Liver (tissue), 9 donors: Measurements from ENCODE around the gene LAGE3. TPM values are rescaled to one million over a fixed set of nuclear protein-coding genes. Genes with fewer than 3 reads are reported as not detected.
A peak's percentile ranks its signal among the peaks of the same experiment; 100 is the strongest.

ENCODE experiments used
- DNase-seq: peaks from one replicate; pipeline ENCODE4 v3.0.0-alpha.2; 2017; ENCODE audit warnings: low spot score
- H3K27ac ChIP-seq, 2 donors: one replicate each; pipeline ENCODE4 v1.7.0; 2013; ENCODE audit warnings: inconsistent platforms in 2 of 2, low read length in 2 of 2, control low read depth in 1 of 2, low read depth in 1 of 2, mild to moderate bottlenecking in 1 of 2
- H3K27me3 ChIP-seq, 4 donors: one replicate each; pipeline versions ENCODE4 v1.6.1 to v1.7.0; 2013; ENCODE audit warnings: low read length in 3 of 4, inconsistent platforms in 1 of 4, mild to moderate bottlenecking in 1 of 4, moderate library complexity in 1 of 4; ENCODE audit not compliant: control insufficient read depth in 4 of 4, insufficient read depth in 4 of 4
- H3K36me3 ChIP-seq, 4 donors: one replicate each; pipeline versions ENCODE4 v1.6.1 to v1.7.0; 2013; ENCODE audit warnings: low read length in 3 of 4, mild to moderate bottlenecking in 3 of 4, low read depth in 1 of 4, moderate library complexity in 1 of 4; ENCODE audit not compliant: control insufficient read depth in 4 of 4, insufficient read depth in 3 of 4
- H3K4me1 ChIP-seq, 4 donors: one replicate each; pipeline versions ENCODE4 v1.6.1 to v1.7.0; 2013; ENCODE audit warnings: low read length in 3 of 4, mild to moderate bottlenecking in 3 of 4, moderate library complexity in 1 of 4; ENCODE audit not compliant: control insufficient read depth in 4 of 4, insufficient read depth in 4 of 4
- H3K4me3 ChIP-seq, 3 donors: one replicate each; pipeline versions ENCODE4 v1.6.1 to v1.7.0; 2013; ENCODE audit warnings: low read length in 3 of 3, control low read depth in 1 of 3, low read depth in 1 of 3, mild to moderate bottlenecking in 1 of 3
- H3K9ac ChIP-seq, 2 donors: one replicate each; pipeline ENCODE4 v1.7.0; 2013; ENCODE audit warnings: low read length in 2 of 2, mild to moderate bottlenecking in 2 of 2, moderate library complexity in 2 of 2, control low read depth in 1 of 2, low read depth in 1 of 2
- H3K9me3 ChIP-seq, 4 donors: one replicate each; pipeline versions ENCODE4 v1.6.1 to v1.7.0; 2013; ENCODE audit warnings: low read length in 3 of 4; ENCODE audit not compliant: control insufficient read depth in 4 of 4
- EGR1 ChIP-seq, 2 donors: IDR thresholded peaks; 2 replicates each; pipeline ENCODE4 v1.6.1; 2016 to 2018; ENCODE audit warnings: antibody characterized with exemption in 2 of 2, low read depth in 2 of 2
- FOXA2 ChIP-seq: IDR thresholded peaks from 2 replicates; pipeline ENCODE4 v1.6.1; 2016; ENCODE audit warnings: antibody characterized with exemption
- GABPA ChIP-seq, 2 donors: IDR thresholded peaks in 1 of 2; conservative IDR thresholded peaks in 1 of 2; 2 replicates each; pipeline ENCODE4 v1.6.1; 2016; ENCODE audit warnings: antibody characterized with exemption in 2 of 2, mild to moderate bottlenecking in 1 of 2, moderate library complexity in 1 of 2
- HNF4A ChIP-seq, 2 donors: conservative IDR thresholded peaks; 2 replicates each; pipeline ENCODE4 v1.6.1; 2016; ENCODE audit warnings: antibody characterized with exemption in 2 of 2, mild to moderate bottlenecking in 2 of 2
- HNF4G ChIP-seq: IDR thresholded peaks from 2 replicates; pipeline ENCODE4 v1.6.1; 2016; ENCODE audit warnings: antibody characterized with exemption
- JUND ChIP-seq, 2 donors: IDR thresholded peaks; 2 replicates each; pipeline ENCODE4 v1.6.1; 2016; ENCODE audit warnings: antibody characterized with exemption in 2 of 2
- NR2F2 ChIP-seq: IDR thresholded peaks from 2 replicates; pipeline ENCODE4 v1.6.1; 2016; ENCODE audit warnings: antibody characterized with exemption
- RAD21 ChIP-seq, 2 donors: IDR thresholded peaks; 2 replicates each; pipeline ENCODE4 v1.6.1; 2016; ENCODE audit warnings: antibody characterized with exemption in 2 of 2, mild to moderate bottlenecking in 2 of 2
- RXRA ChIP-seq, 2 donors: IDR thresholded peaks; 2 replicates each; pipeline ENCODE4 v1.6.1; 2017 to 2018; ENCODE audit warnings: antibody characterized with exemption in 2 of 2, mild to moderate bottlenecking in 1 of 2
- TAF1 ChIP-seq: conservative IDR thresholded peaks from 2 replicates; pipeline ENCODE4 v1.6.1; 2016; ENCODE audit warnings: antibody characterized with exemption, mild to moderate bottlenecking
- WGBS: extraction: QIAGEN DNeasy Blood & Tissue Kit; methylation state at CpG from one replicate; pipeline ENCODE4 v1.1.7; 2013; 5-methylcytosine and 5-hydroxymethylcytosine counted together
- polyA plus RNA-seq, 2 donors: library from polyadenylated mRNA; stranded (reverse) in 1 of 2; unstranded in 1 of 2; fragments of 200-250 nt in 1 of 2; fragments of >200 nt in 1 of 2; fragmentation: Nextera tagmentation in 1 of 2; extraction: Ambion mirVana in 1 of 2; gene quantifications; one replicate each; pipeline versions ENCODE4 v1.2.1 to v1.2.3, GENCODE V29; 2013 to 2015
- total RNA-seq, 2 donors: library from RNA; depleted of rRNA; stranded (reverse); fragments of >200 nt; gene quantifications; one replicate each; pipeline ENCODE4 v1.2.3, GENCODE V29; 2014
- TF ChIP-seq, protein P1 (sequence below): IDR thresholded peaks from 2 replicates; pipeline ENCODE4 v1.6.1; 2016; ENCODE audit warnings: antibody characterized with exemption
- TF ChIP-seq, protein P2 (sequence below): IDR thresholded peaks from 2 replicates; pipeline ENCODE4 v1.6.1; 2016; ENCODE audit warnings: antibody characterized with exemption
- TF ChIP-seq, protein P3 (sequence below): IDR thresholded peaks from 2 replicates; pipeline ENCODE4 v1.6.1; 2016; ENCODE audit warnings: antibody characterized with exemption
- TF ChIP-seq, protein P4 (sequence below): fragments of 150-350 bp; IDR thresholded peaks from 2 replicates; pipeline ENCODE4 v1.5.1; 2017; ENCODE audit warnings: improper control_type of control experiment, low read depth, low read length; ENCODE audit not compliant: missing input control
- TF ChIP-seq, protein P5 (sequence below): IDR thresholded peaks from 2 replicates; pipeline ENCODE4 v1.6.1; 2016; ENCODE audit warnings: antibody characterized with exemption, mild to moderate bottlenecking
- donor health status: healthy.
- donor health status: healthy.
- donor health status: healthy.
- donor health status: healthy.
- donor health status: healthy.

LAGE3 gene
- total and polyA plus RNA-seq, 4 donors: 8.5 to 18.1 (median 12.7) TPM

DNA sequence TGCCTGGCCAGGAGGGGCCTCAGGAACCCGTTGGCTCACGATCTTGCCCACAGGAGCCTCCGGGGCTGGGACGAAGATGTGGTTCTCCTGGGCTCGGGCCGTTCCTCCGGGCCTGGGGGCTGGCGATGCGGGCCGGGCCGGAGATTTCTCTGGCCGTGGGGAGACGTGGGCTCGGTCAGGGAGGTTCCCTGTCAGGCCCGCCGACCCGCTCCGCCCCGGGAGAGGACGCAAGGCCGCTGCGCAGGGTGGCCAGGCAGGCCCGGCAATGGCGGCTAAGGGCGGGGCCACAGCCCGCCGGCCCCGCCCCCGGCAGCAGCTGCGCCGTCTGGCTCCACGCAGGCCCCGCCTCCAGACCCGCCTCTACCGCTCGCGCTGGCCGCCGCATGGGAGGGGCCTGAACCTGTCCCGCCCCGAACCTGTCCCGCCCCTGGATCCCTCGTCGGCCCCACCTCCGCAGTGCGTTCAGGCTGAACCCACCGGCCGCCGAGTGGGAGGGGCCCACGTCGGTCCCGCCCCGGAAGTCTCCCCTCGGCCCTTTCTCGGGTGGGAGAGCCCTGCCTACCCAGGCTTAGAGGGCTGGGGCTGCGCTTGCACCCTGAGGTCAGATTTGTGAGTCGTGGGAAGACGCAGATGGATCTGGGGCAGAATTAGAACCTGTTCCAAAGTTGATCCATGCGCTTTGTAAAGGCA is 37.0 kb upstream of the LAGE3 start, which contains the start of gene FAM3A (continued):
- TF ChIP-seq, protein P1, sequence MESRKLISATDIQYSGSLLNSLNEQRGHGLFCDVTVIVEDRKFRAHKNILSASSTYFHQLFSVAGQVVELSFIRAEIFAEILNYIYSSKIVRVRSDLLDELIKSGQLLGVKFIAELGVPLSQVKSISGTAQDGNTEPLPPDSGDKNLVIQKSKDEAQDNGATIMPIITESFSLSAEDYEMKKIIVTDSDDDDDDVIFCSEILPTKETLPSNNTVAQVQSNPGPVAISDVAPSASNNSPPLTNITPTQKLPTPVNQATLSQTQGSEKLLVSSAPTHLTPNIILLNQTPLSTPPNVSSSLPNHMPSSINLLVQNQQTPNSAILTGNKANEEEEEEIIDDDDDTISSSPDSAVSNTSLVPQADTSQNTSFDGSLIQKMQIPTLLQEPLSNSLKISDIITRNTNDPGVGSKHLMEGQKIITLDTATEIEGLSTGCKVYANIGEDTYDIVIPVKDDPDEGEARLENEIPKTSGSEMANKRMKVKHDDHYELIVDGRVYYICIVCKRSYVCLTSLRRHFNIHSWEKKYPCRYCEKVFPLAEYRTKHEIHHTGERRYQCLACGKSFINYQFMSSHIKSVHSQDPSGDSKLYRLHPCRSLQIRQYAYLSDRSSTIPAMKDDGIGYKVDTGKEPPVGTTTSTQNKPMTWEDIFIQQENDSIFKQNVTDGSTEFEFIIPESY: no peak
- TF ChIP-seq, protein P2, sequence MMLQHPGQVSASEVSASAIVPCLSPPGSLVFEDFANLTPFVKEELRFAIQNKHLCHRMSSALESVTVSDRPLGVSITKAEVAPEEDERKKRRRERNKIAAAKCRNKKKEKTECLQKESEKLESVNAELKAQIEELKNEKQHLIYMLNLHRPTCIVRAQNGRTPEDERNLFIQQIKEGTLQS: no peak
- TF ChIP-seq GABPA (IDR thresholded peaks at IDR 0.05 in 1 of 2, conservative IDR thresholded peaks at IDR 0.05 in 1 of 2) (peak in 1 of 2 donors; percentile 77), FOXA2 (no peak), RXRA (IDR thresholded peaks at IDR 0.05) (no peak), TAF1 (peak; percentile 36), EGR1 (IDR thresholded peaks at IDR 0.05; ENCODE audit: low read depth in 2 of 2) (no peak)
- TF ChIP-seq, protein P3, sequence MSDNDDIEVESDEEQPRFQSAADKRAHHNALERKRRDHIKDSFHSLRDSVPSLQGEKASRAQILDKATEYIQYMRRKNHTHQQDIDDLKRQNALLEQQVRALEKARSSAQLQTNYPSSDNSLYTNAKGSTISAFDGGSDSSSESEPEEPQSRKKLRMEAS: no peak

DNA sequence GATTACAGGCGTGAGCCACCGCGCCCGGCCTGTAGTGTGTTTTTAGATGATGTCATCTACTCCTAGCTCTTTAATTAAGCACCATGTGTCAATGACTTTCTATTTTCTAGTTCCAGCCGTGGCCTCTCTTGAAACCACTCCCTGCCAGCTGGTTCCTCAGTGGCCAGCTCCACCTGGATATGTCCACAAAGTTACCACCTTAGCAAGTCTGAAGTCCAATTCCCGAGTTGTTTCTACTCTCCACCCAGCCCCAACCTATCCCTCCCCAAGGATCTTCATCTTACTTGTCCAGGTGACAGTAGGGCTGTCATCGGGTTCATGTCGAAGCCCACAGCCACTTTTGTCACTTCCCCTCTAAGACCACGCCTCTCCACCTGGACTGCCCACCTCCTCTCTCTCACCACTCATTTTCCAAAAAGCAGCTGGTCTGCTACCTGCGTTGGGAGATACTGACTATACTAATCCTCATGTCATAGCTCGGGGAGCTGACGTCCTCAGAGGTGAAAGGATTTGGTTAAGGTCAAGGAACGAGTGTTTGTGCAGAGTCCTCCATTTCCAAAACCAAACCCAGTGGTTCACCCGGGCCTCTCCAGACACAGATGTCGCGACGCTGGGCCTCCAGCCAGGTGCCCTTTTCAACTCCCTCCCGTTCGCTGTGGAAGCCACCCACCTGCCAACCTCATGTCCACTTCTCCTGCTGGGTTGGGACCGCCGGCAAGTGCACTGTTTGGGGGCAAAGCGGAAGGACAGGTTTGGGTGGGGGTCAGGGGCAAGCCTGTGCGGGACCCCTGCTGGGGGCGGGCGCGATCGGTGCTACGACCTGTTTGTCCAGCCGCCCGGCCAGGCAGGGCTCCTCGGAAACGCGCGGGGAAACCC is 36.2 kb upstream of the LAGE3 start:
- Histone ChIP-seq H3K27ac (peak overlapping the region; percentile 91 to 94), H3K27me3 (no peaks in the 10 kb centered on the region), H3K4me3 (peak overlapping the region; percentile 67 to 75 (median 71)), H3K36me3 (peaks cover 0 to 2% (median 0%) of the 10 kb centered on the region in 4 donors), H3K9ac (peak overlapping the region; percentile 47 to 86), H3K9me3 (no peaks in the 10 kb centered on the region), H3K4me1 (peaks cover 4 to 32% (median 15%) of the 10 kb centered on the region in 4 donors)
- DNase-seq: no peak
- TF ChIP-seq HNF4A (conservative IDR thresholded peaks at IDR 0.05) (peak in 1 of 2 donors; percentile 33), NR2F2 (peak; percentile 30)
- TF ChIP-seq, protein P2: no peak
- whole genome bisulfite sequencing: 15% methylated on average over 34 of the region's 34 CpGs

DNA sequence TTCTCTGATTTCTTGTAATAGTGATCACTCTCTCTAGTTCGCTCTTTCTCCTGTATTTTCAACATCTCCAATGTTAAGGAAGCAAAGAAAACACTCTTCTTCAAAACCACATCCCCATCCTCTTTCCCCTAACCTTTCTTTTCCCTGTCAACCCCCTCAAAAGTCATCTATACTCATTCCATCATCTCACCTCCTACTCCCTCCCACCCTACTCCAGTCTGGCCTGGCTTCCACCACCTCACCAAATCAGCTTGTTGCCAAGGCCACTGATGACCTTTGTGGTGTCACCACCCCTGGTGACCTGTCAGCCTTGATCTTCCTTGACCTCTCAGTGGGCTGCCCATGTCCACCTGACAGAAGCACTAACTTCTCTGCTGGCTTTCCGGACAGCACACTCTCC is 34.6 kb upstream of the LAGE3 start:
- Histone ChIP-seq H3K9ac (no peak overlapping the region), H3K27ac (no peak overlapping the region), H3K27me3 (no peaks in the 10 kb centered on the region), H3K4me3 (no peak overlapping the region), H3K36me3 (peaks cover 0 to 7% (median 2%) of the 10 kb centered on the region in 4 donors), H3K9me3 (peaks cover 0 to 3% (median 0%) of the 10 kb centered on the region in 4 donors), H3K4me1 (peaks cover 4 to 32% (median 15%) of the 10 kb centered on the region in 4 donors)
- TF ChIP-seq RAD21 (IDR thresholded peaks at IDR 0.05): no peak
- TF ChIP-seq, protein P4, sequence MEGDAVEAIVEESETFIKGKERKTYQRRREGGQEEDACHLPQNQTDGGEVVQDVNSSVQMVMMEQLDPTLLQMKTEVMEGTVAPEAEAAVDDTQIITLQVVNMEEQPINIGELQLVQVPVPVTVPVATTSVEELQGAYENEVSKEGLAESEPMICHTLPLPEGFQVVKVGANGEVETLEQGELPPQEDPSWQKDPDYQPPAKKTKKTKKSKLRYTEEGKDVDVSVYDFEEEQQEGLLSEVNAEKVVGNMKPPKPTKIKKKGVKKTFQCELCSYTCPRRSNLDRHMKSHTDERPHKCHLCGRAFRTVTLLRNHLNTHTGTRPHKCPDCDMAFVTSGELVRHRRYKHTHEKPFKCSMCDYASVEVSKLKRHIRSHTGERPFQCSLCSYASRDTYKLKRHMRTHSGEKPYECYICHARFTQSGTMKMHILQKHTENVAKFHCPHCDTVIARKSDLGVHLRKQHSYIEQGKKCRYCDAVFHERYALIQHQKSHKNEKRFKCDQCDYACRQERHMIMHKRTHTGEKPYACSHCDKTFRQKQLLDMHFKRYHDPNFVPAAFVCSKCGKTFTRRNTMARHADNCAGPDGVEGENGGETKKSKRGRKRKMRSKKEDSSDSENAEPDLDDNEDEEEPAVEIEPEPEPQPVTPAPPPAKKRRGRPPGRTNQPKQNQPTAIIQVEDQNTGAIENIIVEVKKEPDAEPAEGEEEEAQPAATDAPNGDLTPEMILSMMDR: no peak
- TF ChIP-seq RXRA (IDR thresholded peaks at IDR 0.05): peak in 1 of 2 donors; percentile 38
- peak; percentile 75 for TF ChIP-seq NR2F2
- no peak for TF ChIP-seq HNF4G
- TF ChIP-seq, protein P1: no peak
- TF ChIP-seq, protein P5, sequence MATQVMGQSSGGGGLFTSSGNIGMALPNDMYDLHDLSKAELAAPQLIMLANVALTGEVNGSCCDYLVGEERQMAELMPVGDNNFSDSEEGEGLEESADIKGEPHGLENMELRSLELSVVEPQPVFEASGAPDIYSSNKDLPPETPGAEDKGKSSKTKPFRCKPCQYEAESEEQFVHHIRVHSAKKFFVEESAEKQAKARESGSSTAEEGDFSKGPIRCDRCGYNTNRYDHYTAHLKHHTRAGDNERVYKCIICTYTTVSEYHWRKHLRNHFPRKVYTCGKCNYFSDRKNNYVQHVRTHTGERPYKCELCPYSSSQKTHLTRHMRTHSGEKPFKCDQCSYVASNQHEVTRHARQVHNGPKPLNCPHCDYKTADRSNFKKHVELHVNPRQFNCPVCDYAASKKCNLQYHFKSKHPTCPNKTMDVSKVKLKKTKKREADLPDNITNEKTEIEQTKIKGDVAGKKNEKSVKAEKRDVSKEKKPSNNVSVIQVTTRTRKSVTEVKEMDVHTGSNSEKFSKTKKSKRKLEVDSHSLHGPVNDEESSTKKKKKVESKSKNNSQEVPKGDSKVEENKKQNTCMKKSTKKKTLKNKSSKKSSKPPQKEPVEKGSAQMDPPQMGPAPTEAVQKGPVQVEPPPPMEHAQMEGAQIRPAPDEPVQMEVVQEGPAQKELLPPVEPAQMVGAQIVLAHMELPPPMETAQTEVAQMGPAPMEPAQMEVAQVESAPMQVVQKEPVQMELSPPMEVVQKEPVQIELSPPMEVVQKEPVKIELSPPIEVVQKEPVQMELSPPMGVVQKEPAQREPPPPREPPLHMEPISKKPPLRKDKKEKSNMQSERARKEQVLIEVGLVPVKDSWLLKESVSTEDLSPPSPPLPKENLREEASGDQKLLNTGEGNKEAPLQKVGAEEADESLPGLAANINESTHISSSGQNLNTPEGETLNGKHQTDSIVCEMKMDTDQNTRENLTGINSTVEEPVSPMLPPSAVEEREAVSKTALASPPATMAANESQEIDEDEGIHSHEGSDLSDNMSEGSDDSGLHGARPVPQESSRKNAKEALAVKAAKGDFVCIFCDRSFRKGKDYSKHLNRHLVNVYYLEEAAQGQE: no peak
- TF ChIP-seq GABPA (IDR thresholded peaks at IDR 0.05 in 1 of 2, conservative IDR thresholded peaks at IDR 0.05 in 1 of 2): no peak
- no peak for TF ChIP-seq FOXA2
- TF ChIP-seq, protein P3: no peak
- no peak for TF ChIP-seq JUND (IDR thresholded peaks at IDR 0.05)
- DNase-seq: no peak
- 76% methylated on average over 2 of the region's 2 CpGs for WGBS
